NB4 (cell line): Measurements from ENCODE around the gene CRIP1.

Experiments
- DNase-seq: peaks from one replicate; pipeline ENCODE4 v3.0.0; 2010; ENCODE audit warnings: low read depth
- H3K4me3 ChIP-seq: one replicate; pipeline ENCODE4 v1.5.1; 2011; ENCODE audit warnings: mild to moderate bottlenecking, low read depth, low read length, moderate library complexity
- MYC ChIP-seq: IDR thresholded peaks from 2 replicates; pipeline ENCODE4 v1.6.1; 2011; ENCODE audit warnings: low read depth, low read length
- POLR2A ChIP-seq: IDR thresholded peaks from 2 replicates; pipeline ENCODE4 v1.6.1; 2011; ENCODE audit warnings: mild to moderate bottlenecking; ENCODE audit not compliant: insufficient read length; ENCODE audit errors: extremely low read depth
- TF ChIP-seq, protein P1 (sequence below): IDR thresholded peaks from 2 replicates; pipeline ENCODE4 v1.6.1; 2011; ENCODE audit warnings: low read depth, low read length
- TF ChIP-seq, protein P2 (sequence below): IDR thresholded peaks from one replicate; pipeline ENCODE4 v1.5.1; 2012; ENCODE audit warnings: low read depth, low read length

CRIP1 gene

GRCh38 chr14:105471297-105471821 is 15.3 kb upstream of the CRIP1 start:
- no peak overlapping the region for H3K4me3 ChIP-seq
- no peak for DNase-seq
- TF ChIP-seq MYC = no peak
- TF ChIP-seq, protein P1, sequence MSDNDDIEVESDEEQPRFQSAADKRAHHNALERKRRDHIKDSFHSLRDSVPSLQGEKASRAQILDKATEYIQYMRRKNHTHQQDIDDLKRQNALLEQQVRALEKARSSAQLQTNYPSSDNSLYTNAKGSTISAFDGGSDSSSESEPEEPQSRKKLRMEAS = no peak
- no peak for TF ChIP-seq POLR2A
- TF ChIP-seq, protein P2, sequence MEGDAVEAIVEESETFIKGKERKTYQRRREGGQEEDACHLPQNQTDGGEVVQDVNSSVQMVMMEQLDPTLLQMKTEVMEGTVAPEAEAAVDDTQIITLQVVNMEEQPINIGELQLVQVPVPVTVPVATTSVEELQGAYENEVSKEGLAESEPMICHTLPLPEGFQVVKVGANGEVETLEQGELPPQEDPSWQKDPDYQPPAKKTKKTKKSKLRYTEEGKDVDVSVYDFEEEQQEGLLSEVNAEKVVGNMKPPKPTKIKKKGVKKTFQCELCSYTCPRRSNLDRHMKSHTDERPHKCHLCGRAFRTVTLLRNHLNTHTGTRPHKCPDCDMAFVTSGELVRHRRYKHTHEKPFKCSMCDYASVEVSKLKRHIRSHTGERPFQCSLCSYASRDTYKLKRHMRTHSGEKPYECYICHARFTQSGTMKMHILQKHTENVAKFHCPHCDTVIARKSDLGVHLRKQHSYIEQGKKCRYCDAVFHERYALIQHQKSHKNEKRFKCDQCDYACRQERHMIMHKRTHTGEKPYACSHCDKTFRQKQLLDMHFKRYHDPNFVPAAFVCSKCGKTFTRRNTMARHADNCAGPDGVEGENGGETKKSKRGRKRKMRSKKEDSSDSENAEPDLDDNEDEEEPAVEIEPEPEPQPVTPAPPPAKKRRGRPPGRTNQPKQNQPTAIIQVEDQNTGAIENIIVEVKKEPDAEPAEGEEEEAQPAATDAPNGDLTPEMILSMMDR = no peak

GRCh38 chr14:105471823-105472485 is 14.7 kb upstream of the CRIP1 start:
- no peak for TF ChIP-seq MYC
- TF ChIP-seq, protein P1 = no peak
- no peak for TF ChIP-seq POLR2A
- TF ChIP-seq, protein P2 = no peak
- no peak for DNase-seq
- H3K4me3 ChIP-seq = no peak overlapping the region

- H3K4me3 ChIP-seq = no peak overlapping the region
- DNase-seq = no peak
- no peak for TF ChIP-seq MYC
These were observed 14.1 kb upstream of the CRIP1 start for GRCh38 chr14:105472486-105472991.

GRCh38 chr14:105473033-105473676 is 13.5 kb upstream of the CRIP1 start:
- TF ChIP-seq, protein P2 = no peak
- no peak for TF ChIP-seq MYC
- TF ChIP-seq, protein P1 = no peak
- TF ChIP-seq POLR2A = no peak
- H3K4me3 ChIP-seq = no peak overlapping the region
- DNase-seq = no peak

GRCh38 chr14:105473677-105474482 is 12.8 kb upstream of the CRIP1 start:
- peak; percentile 70 for DNase-seq
- no peak for TF ChIP-seq MYC
- TF ChIP-seq, protein P1 = no peak
- no peak for TF ChIP-seq POLR2A
- no peak overlapping the region for H3K4me3 ChIP-seq

GRCh38 chr14:105474483-105475268 is 12.0 kb upstream of the CRIP1 start, which contains the start of gene CRIP2:
TSS of gene CRIP2 (plus strand) at chr14:105474821. CDS start at chr14:105474863, 42 bp downstream.
- TF ChIP-seq, protein P1 = no peak
- TF ChIP-seq, protein P2 = no peak
- TF ChIP-seq POLR2A = no peak
- DNase-seq = no peak
- no peak within 1 kb of the TSS for H3K4me3 ChIP-seq
